Endothelial cell of umbilical vein (primary cell): ENCODE measurements around the gene UBA5. TPM values are rescaled to one million over a fixed set of nuclear protein-coding genes. Genes with fewer than 3 reads are reported as not detected.

Experiments used
- BruUV-seq: library from RNA; stranded (reverse); fragments of 400-500 nt; replicated peaks from 2 replicates; lab custom pipeline; 2021; lab: Mats Ljungman, UMichigan
- CTCF ChIA-PET: fragments of 300-600, 350-600 bp; sonication (Branson Sonifier 250); formaldehyde crosslinking; loops from one replicate; lab custom pipeline; 2021; ENCODE audit warnings: antibody characterized with exemption, inconsistent platforms; lab: Charles Lee
- POLR2A ChIA-PET: fragments of 300-600, 350-600 bp; sonication (Branson Sonifier 250); formaldehyde crosslinking; loops from one replicate; lab custom pipeline; 2021; ENCODE audit warnings: antibody characterized with exemption, inconsistent platforms; lab: Charles Lee
- DNase-seq: peaks from one replicate; pipeline ENCODE4 v3.0.0-alpha.2; 2011; ENCODE audit warnings: low read depth, low spot score
- FAIRE-seq: peaks from 2 replicates; lab custom pipeline; 2011; peaks lifted over from hg19 to GRCh38; lab: Jason Lieb, UNC
- H2AFZ ChIP-seq: 2 replicates; pipeline ENCODE4 v1.6.0; 2012; ENCODE audit warnings: low read depth, low read length, control low read depth, inconsistent platforms
- H3K27ac ChIP-seq: 2 replicates; pipeline ENCODE4 v1.5.1; 2011; ENCODE audit warnings: low read depth, mild to moderate bottlenecking, control low read depth, low read length, moderate library complexity; ENCODE audit not compliant: insufficient read depth
- H3K27me3 ChIP-seq, 2 experiments: 2 replicates each; pipeline versions ENCODE4 v1.6.0 to v1.6.1; 2011; ENCODE audit warnings: low read length in 2 of 2, mixed read lengths in 1 of 2; ENCODE audit not compliant: control insufficient read depth in 2 of 2, insufficient read depth in 2 of 2
- H3K36me3 ChIP-seq, 2 experiments: 2 replicates in 1 of 2; 3 replicates in 1 of 2; pipeline ENCODE4 v1.5.1; 2011; ENCODE audit warnings: low read length in 2 of 2, mild to moderate bottlenecking in 1 of 2, moderate library complexity in 1 of 2; ENCODE audit not compliant: control insufficient read depth in 2 of 2, insufficient read depth in 2 of 2; ENCODE audit errors: extremely low read depth in 1 of 2
- H3K4me1 ChIP-seq: 3 replicates; pipeline ENCODE4 v1.5.1; 2011; ENCODE audit warnings: mild to moderate bottlenecking, low read length; ENCODE audit not compliant: control insufficient read depth, insufficient read depth; ENCODE audit errors: extremely low read depth
- H3K4me2 ChIP-seq: 2 replicates; pipeline ENCODE4 v1.6.1; 2011; ENCODE audit warnings: low read length, control low read depth, mixed read lengths; ENCODE audit not compliant: insufficient read depth
- H3K4me3 ChIP-seq, 3 experiments: fragments of 200-600 bp in 1 of 3; sonication (generic), shearing (Covaris generic) in 1 of 3; replicated peaks in 1 of 3; 2 replicates each; pipeline ENCODE4 v1.5.1; 2011 to 2016; ENCODE audit warnings: control low read depth in 3 of 3, low read length in 3 of 3, mild to moderate bottlenecking in 2 of 3, inconsistent platforms in 1 of 3, low read depth in 1 of 3, moderate library complexity in 1 of 3; ENCODE audit not compliant: insufficient read depth in 1 of 3
- H3K79me2 ChIP-seq: 2 replicates; pipeline ENCODE4 v1.6.0; 2012; ENCODE audit warnings: low read length, inconsistent platforms; ENCODE audit not compliant: control insufficient read depth, insufficient read depth
- H3K9ac ChIP-seq: replicated peaks from 2 replicates; pipeline ENCODE3; 2011; ENCODE audit warnings: low read length, control low read depth; ENCODE audit not compliant: insufficient read depth; ENCODE audit errors: extremely low read depth
- H3K9me1 ChIP-seq: replicated peaks from 3 replicates; pipeline ENCODE4 v1.6.0; 2011; ENCODE audit warnings: mild to moderate bottlenecking, low read length; ENCODE audit not compliant: control insufficient read depth, insufficient read depth; ENCODE audit errors: extremely low read depth
- H3K9me3 ChIP-seq: replicated peaks from 2 replicates; pipeline ENCODE4 v1.5.1; 2012; ENCODE audit warnings: low read length, inconsistent platforms; ENCODE audit not compliant: control insufficient read depth, insufficient read depth
- H4K20me1 ChIP-seq: replicated peaks from 2 replicates; pipeline ENCODE3; 2011; ENCODE audit warnings: mild to moderate bottlenecking, low read length; ENCODE audit not compliant: control insufficient read depth, insufficient read depth; ENCODE audit errors: extremely low read depth
- CTCF ChIP-seq, 2 donors: IDR thresholded peaks; 1 replicate in 1 of 2; 2 replicates in 1 of 2; pipeline ENCODE4 v1.5.1; 2011; ENCODE audit warnings: low read length in 2 of 2, mild to moderate bottlenecking in 2 of 2, moderate library complexity in 2 of 2, control low read depth in 1 of 2, inconsistent platforms in 1 of 2, low read depth in 1 of 2; ENCODE audit not compliant: insufficient read depth in 1 of 2; ENCODE audit errors: extremely low read depth in 1 of 2
- EZH2 ChIP-seq: IDR thresholded peaks from 2 replicates; pipeline ENCODE4 v1.6.1; 2012; ENCODE audit warnings: borderline replicate concordance, low read depth, mild to moderate bottlenecking, moderate library complexity, low read length, inconsistent platforms; ENCODE audit not compliant: severe bottlenecking
- FOS ChIP-seq: IDR thresholded peaks from 2 replicates; pipeline ENCODE4 v1.6.1; 2011; ENCODE audit warnings: mild to moderate bottlenecking, low read length, moderate library complexity, borderline replicate concordance; ENCODE audit not compliant: insufficient read depth
- GATA2 ChIP-seq: IDR thresholded peaks from 2 replicates; pipeline ENCODE4 v1.7.0; 2011; ENCODE audit warnings: low read depth, mild to moderate bottlenecking, moderate library complexity, mixed read lengths, low read length; ENCODE audit not compliant: insufficient read length, insufficient read depth
- JUN ChIP-seq: IDR thresholded peaks from 2 replicates; pipeline ENCODE4 v1.6.1; 2011; ENCODE audit warnings: borderline replicate concordance, low read depth; ENCODE audit not compliant: insufficient read length, insufficient read depth
- MAX ChIP-seq: IDR thresholded peaks from 2 replicates; pipeline ENCODE4 v1.6.1; 2011; ENCODE audit not compliant: insufficient read depth, insufficient read length
- MYC ChIP-seq: IDR thresholded peaks from one replicate; pipeline ENCODE4 v1.6.1; 2011; ENCODE audit warnings: mild to moderate bottlenecking, low read depth, low read length
- POLR2A ChIP-seq: IDR thresholded peaks from 2 replicates; pipeline ENCODE4 v1.6.1; 2012; ENCODE audit warnings: low read depth, mild to moderate bottlenecking, control low read depth, low read length
- POLR2AphosphoS5 ChIP-seq: IDR thresholded peaks from 2 replicates; pipeline ENCODE4 v1.6.1; 2012; ENCODE audit warnings: low read depth, mild to moderate bottlenecking, control low read depth, low read length, moderate library complexity; ENCODE audit not compliant: insufficient read depth
- dilution Hi-C: fragments of 300-500 bp; cut with MboI; formaldehyde crosslinking; loops from one replicate; pipeline ENCODE4 v1.15.0; 2019; ENCODE audit warnings: low sequenced_read_pairs; ENCODE audit not compliant: extremely low pct_ligation_motif_present
- intact Hi-C: fragments of 100-400 bp; cut with micrococcal nuclease; formaldehyde crosslinking; loops from one replicate; pipeline ENCODE4 v1.10.0; 2022
- polyA plus RNA-seq, 4 experiments: library from polyadenylated mRNA; depleted of rRNA in 3 of 4; stranded (reverse) in 3 of 4; unstranded in 1 of 4; fragments of >200 nt; gene quantifications; 2 replicates each; pipeline versions ENCODE4 v1.2.1 to v1.2.3, GENCODE V29; 2011 to 2012; ENCODE audit warnings: missing spikeins in 1 of 4
- total RNA-seq: library from RNA; stranded (reverse); gene quantifications from 2 replicates; pipeline ENCODE4 v1.2.3, GENCODE V29; 2021

The UBA5 gene
- total and polyA plus RNA-seq, 2 donors (not counting 3 experiments of a cell fraction or from before 2014, with no cell fraction given): 19.7 to 38.1 TPM

GRCh38 chr3:132660811-132661070 is 612 bp downstream of the UBA5 start:
- no peaks in the 10 kb centered on the region for H4K20me1 ChIP-seq
- intact Hi-C loops: loop anchor here (1.0 kb wide), 2 partner anchors 9 to 22 kb away; no protein-coding TSS in a partner anchor
- peak overlapping the region; percentile 83 for H3K4me2 ChIP-seq
- DNase-seq (peak; percentile 47), FAIRE-seq (no peak)
- H3K4me1 ChIP-seq: peaks cover 21% of the 10 kb centered on the region
- no peaks in the 10 kb centered on the region for H3K9me3 ChIP-seq
- no peaks in the 10 kb centered on the region for H3K27me3 ChIP-seq
- H3K36me3 ChIP-seq: no peaks in the 10 kb centered on the region
- H3K4me3 ChIP-seq: peak overlapping the region; percentile 43 to 71 (median 70)
- peaks cover 31% of the 10 kb centered on the region for H3K79me2 ChIP-seq
- ChIA-PET POLR2A (no interaction called here), CTCF (interaction anchor here (0.6 to 3.8 kb wide), 6 partner anchors 12 to 252 kb away, joined by 3 to 28 read pairs (median 4); no protein-coding TSS in a partner anchor)
- dilution Hi-C loops: no loop called here
- no peaks in the 10 kb centered on the region for H3K9me1 ChIP-seq
- no peak for TF ChIP-seq POLR2AphosphoS5
- no peak for TF ChIP-seq JUN
- TF ChIP-seq MYC: no peak
- no peak for TF ChIP-seq GATA2
- no peak for TF ChIP-seq MAX
- TF ChIP-seq CTCF (IDR thresholded peaks at IDR 0.05; ENCODE audit: extremely low read depth in 1 of 2, insufficient read depth in 1 of 2, low read depth in 1 of 2, low read length in 2 of 2): no peak
- no peak for TF ChIP-seq EZH2
- TF ChIP-seq FOS: no peak
- no peak for TF ChIP-seq POLR2A
- peak overlapping the region; percentile 68 for H3K27ac ChIP-seq
- no TSS peak for BruUV-seq
- peak overlapping the region; percentile 89 for H2AFZ ChIP-seq
- peak overlapping the region; percentile 84 for H3K9ac ChIP-seq
